ENCODE data around the gene SMIM38. TPM values are rescaled to one million over a fixed set of nuclear protein-coding genes. Genes with fewer than 3 reads are reported as not detected.

Gene SMIM38
- total RNA-seq, 4 donors from 2014 or later: 0.26 to 3.1 (median 0.31) TPM; not detected in 1

GRCh38 chr11:69173331-69173730, 17.6 kb downstream of the SMIM38 start:
- H3K4me1 ChIP-seq: no peaks in the 10 kb centered on the region
- H3K36me3 ChIP-seq: no peaks in the 10 kb centered on the region
- H3K27ac ChIP-seq: no peak overlapping the region
- 90% methylated on average over 2 of the region's 3 CpGs for WGBS
- no peak for DNase-seq (ENCODE audit: low spot score in 2 of 2)
- TF ChIP-seq POLR2A (IDR thresholded peaks at IDR 0.05): no peak
- no peak for TF ChIP-seq CTCF (IDR thresholded peaks at IDR 0.05)
- no peak for TF ChIP-seq POLR2AphosphoS5 (IDR thresholded peaks at IDR 0.05)
- TF ChIP-seq EP300 (IDR thresholded peaks at IDR 0.05): no peak
- no peaks in the 10 kb centered on the region for H3K9me3 ChIP-seq
- H3K27me3 ChIP-seq: no peaks in the 10 kb centered on the region
- no peak overlapping the region for H3K4me3 ChIP-seq

- Histone ChIP-seq H3K36me3 (no peaks in the 10 kb centered on the region), H3K4me3 (no peak overlapping the region), H3K27me3 (no peaks in the 10 kb centered on the region), H3K4me1 (no peaks in the 10 kb centered on the region), H3K27ac (no peak overlapping the region), H3K9me3 (no peaks in the 10 kb centered on the region)
- no peak for DNase-seq (ENCODE audit: low spot score in 2 of 2)
- TF ChIP-seq POLR2A (IDR thresholded peaks at IDR 0.05): no peak
- TF ChIP-seq POLR2AphosphoS5 (IDR thresholded peaks at IDR 0.05): no peak
- TF ChIP-seq EP300 (IDR thresholded peaks at IDR 0.05): no peak
- 74% methylated on average over 8 of the region's 8 CpGs for WGBS
Measured at GRCh38 chr11:69173925-69174581, 18.3 kb downstream of the SMIM38 start.

GRCh38 chr11:69174841-69175240, 19.1 kb downstream of the SMIM38 start:
- H3K9me3 ChIP-seq: no peaks in the 10 kb centered on the region
- DNase-seq (ENCODE audit: low spot score in 2 of 2): no peak
- H3K4me1 ChIP-seq: no peaks in the 10 kb centered on the region
- WGBS: 85% methylated on average over 2 of the region's 2 CpGs
- TF ChIP-seq EP300 (IDR thresholded peaks at IDR 0.05) (no peak), POLR2AphosphoS5 (IDR thresholded peaks at IDR 0.05) (no peak), CTCF (IDR thresholded peaks at IDR 0.05) (no peak), POLR2A (IDR thresholded peaks at IDR 0.05) (no peak)
- no peak overlapping the region for H3K4me3 ChIP-seq
- no peak overlapping the region for H3K27ac ChIP-seq
- H3K27me3 ChIP-seq: no peaks in the 10 kb centered on the region
- no peaks in the 10 kb centered on the region for H3K36me3 ChIP-seq

- Histone ChIP-seq H3K9me3 (no peaks in the 10 kb centered on the region), H3K4me1 (no peaks in the 10 kb centered on the region), H3K4me3 (no peak overlapping the region), H3K27me3 (peaks cover 2% of the 10 kb centered on the region), H3K27ac (no peak overlapping the region), H3K36me3 (no peaks in the 10 kb centered on the region)
- 70% methylated on average over 5 of the region's 9 CpGs for WGBS
- no peak for DNase-seq (ENCODE audit: low spot score in 2 of 2)
- no peak for TF ChIP-seq EP300 (IDR thresholded peaks at IDR 0.05)
- no peak for TF ChIP-seq POLR2A (IDR thresholded peaks at IDR 0.05)
- TF ChIP-seq POLR2AphosphoS5 (IDR thresholded peaks at IDR 0.05): no peak
- no peak for TF ChIP-seq CTCF (IDR thresholded peaks at IDR 0.05)
Measured at GRCh38 chr11:69178819-69179482, 23.2 kb downstream of the SMIM38 start.

- 91% methylated on average over 9 of the region's 9 CpGs for WGBS
- Histone ChIP-seq H3K27me3 (peaks cover 2% of the 10 kb centered on the region), H3K4me3 (no peak overlapping the region), H3K9me3 (no peaks in the 10 kb centered on the region), H3K27ac (no peak overlapping the region), H3K4me1 (no peaks in the 10 kb centered on the region), H3K36me3 (no peaks in the 10 kb centered on the region)
- TF ChIP-seq POLR2AphosphoS5 (IDR thresholded peaks at IDR 0.05) (no peak), POLR2A (IDR thresholded peaks at IDR 0.05) (no peak), CTCF (IDR thresholded peaks at IDR 0.05) (no peak), EP300 (IDR thresholded peaks at IDR 0.05) (no peak)
- no peak for DNase-seq (ENCODE audit: low spot score in 2 of 2)
Measured at GRCh38 chr11:69180226-69180625, 24.5 kb downstream of the SMIM38 start.
